Glomerular visceral epithelial cell (primary cell): ENCODE results near the gene E2F4.

Experiments
- DNase-seq: peaks from one replicate; pipeline ENCODE4 v3.0.0-alpha.2; 2016; ENCODE audit errors: extremely low spot score

E2F4 gene

GRCh38 chr16:67157892-67158635 is 33.9 kb upstream of the E2F4 start:
- no peak for DNase-seq

DNA sequence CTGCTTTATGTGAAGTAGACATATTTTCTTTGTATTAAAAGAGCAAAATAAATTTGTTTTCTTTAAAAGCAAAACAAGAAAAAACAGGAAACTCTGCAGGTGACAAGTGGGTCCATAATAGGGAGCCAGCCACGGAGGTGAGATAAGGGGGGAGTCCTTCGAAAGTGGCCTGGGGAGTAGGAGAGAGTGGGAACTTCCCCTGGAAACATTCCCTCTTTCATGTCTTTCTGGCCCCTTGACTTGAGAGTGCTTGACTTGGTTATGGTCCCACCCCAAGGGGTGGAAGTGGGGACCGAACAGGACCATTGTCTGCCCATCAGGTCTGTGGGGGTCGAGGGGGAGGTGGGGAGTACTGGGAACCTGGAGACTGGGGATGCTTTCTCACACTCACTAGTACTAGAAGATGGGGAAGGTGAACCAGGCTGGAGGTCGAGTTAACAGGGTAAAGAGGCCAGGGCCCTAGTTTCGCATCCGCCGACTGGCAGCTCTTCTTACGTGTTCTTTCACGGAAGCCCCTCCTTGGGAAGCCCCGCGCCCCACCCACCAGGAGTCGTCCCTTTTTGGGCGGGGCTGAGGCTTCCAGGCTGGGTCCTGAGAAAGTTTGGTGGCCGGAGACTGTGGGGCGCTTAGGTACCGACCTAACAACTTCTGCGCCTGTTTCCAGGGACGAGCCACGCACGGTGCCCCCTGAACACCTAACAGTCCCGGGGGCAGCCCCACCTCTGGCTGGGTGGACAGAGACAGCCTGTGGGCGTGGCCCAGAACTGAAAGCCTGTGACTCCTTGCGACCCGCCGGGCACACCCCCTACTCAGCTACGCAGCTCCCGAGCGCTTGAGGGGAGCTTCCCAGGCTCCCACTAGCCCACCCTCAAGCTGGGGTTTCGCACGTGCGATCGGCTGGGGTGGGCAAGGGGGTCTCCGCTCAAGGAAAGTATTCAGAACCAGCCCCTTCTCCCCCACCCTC is 33.0 kb upstream of the E2F4 start:
- peak; percentile 32 for DNase-seq

GRCh38 chr16:67161595-67162058 is 30.3 kb upstream of the E2F4 start:
- no peak for DNase-seq

GRCh38 chr16:67162506-67163163 is 29.3 kb upstream of the E2F4 start:
- DNase-seq = no peak

DNA sequence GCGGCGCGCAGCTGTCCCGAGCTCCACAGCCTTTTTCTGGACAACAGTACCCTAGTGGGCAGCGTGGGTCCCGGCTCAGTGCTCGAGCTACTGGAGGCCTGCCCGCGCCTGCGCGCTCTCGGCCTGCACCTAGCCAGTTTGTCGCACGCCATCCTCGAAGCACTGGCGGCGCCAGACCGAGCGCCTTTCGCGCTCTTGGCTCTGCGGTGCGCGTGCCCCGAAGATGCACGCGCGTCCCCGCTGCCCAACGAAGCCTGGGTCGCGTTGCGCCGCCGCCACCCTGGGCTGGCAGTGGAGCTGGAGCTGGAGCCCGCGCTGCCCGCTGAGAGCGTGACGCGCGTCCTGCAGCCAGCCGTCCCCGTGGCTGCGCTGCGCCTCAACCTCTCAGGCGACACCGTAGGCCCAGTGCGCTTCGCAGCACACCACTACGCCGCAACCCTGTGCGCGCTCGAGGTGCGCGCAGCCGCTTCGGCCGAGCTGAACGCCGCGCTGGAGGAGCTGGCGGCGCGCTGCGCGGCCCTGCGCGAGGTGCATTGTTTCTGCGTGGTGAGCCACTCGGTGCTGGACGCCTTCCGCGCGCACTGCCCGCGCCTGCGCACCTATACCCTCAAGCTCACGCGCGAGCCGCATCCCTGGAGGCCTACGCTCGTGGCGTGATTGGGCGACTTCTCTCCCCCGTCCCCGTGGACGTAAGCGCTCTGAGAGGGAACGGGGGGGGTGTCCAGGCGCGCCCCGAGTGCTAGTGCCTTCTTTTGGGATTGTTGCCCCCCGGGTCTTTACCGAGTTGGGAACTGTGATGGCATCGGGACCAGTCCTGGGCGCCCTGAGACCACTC is 28.6 kb upstream of the E2F4 start:
- DNase-seq = no peak

GRCh38 chr16:67163999-67164558 is 27.9 kb upstream of the E2F4 start:
- no peak for DNase-seq

DNA sequence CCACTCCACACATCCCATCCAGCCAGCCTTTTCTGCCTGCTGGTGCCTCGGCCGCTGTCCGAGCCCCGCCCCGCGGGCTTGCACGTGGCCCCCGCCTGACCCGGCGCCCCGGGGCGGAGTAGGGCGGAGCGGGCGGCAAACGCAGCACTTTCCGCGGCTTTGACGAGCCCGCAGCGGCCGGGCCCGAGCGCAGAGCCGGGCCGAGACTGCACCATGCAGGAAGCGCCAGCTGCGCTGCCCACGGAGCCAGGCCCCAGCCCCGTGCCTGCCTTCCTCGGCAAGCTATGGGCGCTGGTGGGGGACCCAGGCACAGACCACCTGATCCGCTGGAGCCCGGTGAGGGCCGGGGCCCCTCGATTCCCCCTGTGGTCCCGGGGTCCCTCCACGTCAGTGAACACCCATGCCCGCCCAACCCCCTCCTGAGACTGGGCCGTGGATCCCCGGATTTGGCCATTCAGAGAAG is 27.3 kb upstream of the E2F4 start, which contains the start of gene HSF4:
TSS of gene HSF4 (plus strand) at position 147 of the 463 bp plus-strand sequence. CDS start at position 214, 67 bp downstream.
- no peak for DNase-seq

DNA sequence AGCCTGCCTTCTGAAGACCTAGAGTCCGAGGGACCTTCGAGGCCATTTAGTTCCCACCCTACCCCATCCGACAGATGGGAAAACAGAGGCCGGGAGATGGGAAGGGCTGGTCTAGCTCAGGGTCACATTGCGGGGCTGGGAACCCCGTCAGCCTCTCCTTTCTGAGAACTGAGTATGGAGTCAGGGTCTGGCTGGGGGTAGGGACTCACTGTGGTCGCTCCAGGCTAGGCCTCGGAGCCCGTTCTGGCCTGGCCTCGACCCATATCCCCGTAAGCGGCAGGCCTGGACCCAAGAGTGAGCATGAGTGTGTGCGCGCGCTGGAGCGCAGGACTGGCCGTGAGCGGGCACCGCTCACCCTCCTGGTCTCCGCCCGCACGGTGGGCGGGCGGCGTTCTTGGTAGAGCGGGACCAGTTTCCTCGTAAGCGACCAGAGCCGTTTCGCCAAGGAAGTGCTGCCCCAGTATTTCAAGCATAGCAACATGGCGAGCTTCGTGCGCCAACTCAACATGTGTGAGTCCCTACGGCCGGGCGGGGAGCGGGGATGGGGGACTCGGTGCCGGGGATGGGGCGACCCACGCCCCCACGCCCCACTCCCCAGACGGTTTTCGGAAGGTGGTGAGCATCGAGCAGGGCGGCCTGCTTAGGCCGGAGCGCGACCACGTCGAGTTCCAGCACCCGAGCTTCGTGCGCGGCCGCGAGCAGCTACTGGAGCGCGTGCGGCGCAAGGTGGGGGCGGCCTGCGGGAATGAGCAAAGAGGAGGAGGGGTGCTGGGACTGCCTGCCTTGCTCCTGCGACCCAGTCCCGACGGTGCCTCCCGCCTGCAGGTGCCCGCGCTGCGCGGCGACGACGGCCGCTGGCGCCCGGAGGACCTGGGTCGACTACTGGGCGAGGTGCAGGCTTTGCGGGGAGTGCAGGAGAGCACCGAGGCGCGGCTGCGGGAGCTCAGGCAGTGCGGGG is 26.6 kb upstream of the E2F4 start:
- DNase-seq = no peak

GRCh38 chr16:67166110-67166547 is 25.8 kb upstream of the E2F4 start:
- DNase-seq = no peak

DNA sequence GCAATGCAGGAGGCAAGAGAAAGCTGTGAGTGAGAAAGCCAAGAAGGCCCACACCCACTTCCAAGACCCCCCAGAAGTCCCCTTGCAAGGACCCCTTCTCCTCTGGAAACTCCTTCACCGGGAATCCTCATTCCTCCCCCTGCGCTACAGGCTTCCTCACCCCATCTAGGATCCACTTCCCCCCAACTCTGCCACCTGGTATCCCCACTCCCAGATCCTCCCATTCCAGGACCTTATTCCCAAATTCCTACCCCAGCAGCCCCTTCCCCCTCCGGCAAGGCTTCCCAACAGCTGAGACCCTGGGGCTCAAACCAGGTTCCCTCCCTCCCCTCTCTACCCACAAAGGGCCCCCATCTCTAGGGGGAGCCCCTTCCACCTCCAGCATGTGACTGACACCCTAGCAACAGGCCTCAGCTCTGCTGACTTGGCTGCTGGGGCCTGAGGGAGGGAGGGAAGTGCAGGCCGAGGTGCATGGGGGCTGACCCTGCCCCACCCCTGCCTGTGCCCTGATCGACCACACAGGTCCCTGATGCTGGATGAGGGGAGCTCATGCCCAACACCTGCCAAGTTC is 25.3 kb upstream of the E2F4 start:
- no peak for DNase-seq

- no peak for DNase-seq
Measured at GRCh38 chr16:67167588-67167987, 24.4 kb upstream of the E2F4 start.

DNA sequence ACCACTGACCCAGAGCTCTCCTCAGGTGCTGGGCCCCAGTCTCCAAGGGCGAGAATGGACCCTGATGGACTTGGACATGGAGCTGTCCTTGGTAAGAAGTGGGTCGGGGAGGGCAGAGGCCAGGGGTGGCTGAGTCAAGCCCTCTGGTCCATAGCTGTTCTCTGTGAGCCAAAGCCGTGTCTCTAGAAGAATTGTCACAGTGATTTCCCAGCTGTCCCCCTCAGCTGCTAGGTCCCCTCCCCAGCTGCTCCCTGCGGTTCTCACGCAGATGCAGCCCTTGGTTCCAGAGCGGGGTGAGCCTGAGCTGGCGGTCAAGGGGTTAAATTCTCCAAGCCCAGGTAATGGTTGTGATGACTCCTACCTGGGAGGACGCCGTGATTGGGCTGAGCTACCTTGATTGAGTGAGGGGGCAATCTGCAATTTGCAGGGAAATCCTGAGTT is 22.9 kb upstream of the E2F4 start:
- DNase-seq = no peak

DNA sequence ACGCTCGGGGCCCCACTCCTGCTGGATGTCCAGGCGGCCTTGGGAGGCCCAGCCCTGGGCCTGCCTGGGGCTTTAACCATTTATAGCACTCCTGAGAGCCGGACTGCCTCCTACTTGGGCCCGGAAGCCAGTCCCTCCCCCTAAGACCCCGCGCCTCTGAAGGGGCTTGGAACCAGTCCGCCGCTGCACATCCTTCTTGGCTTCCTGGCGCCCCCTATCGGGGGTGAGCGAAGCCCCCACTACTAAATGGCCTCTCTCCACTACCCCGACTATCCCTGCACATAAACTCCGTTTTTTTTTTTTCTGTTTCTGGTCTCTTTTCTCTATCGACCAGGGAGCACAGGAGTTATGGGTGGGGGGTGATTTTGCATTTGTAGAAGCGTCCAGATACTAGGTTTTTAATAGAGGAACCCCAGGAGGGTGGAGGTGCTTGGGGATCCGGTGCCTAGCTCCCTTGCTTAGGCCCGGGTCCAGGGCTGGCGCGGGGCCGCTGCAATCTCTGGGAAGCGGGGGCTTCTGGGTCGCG is 22.2 kb upstream of the E2F4 start:
- no peak for DNase-seq

DNA sequence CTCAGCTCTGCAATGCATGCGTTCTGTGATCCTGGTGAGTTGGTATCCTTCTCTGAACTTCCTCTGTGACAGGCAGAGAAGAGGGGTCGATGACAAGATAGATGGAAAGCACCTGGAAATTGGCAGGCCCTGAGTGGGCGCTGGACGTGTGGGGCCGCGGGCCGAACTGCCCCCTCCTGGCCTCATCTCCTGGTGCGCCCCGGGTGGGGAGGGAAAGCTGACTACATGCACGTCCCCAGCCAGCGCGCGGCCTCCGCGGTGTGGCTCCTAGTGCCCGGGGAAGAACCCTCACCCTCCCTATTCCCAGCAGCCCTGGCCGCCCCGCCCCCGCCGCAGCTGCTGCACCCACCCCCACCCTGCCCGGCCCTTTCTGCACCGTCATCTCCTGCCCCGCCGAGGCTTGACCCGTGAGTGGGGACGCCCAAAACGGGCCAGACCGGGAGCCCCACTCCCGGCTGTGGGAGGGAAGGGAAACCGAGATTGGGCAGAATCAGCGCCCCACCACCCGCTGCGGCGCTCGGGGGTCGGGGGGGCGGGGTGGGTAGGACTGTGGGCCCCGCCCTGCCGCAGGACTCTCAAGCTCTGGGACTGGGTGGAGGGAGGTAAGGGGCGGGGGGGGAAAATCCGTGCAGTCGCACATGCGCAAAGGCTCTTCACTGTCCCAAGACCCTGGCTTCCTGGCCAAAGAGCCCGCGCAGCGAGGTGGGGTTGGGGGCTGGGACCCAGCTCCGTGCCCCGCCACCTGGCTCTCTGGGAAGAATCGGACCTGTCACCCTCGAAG is 21.6 kb upstream of the E2F4 start, which contains the start of gene NOL3:
TSS of gene NOL3 (plus strand) at position 371 of the 781 bp plus-strand sequence.
- DNase-seq = peak; percentile 84

- DNase-seq = no peak
Measured at GRCh38 chr16:67170949-67171649, 20.9 kb upstream of the E2F4 start.

DNA sequence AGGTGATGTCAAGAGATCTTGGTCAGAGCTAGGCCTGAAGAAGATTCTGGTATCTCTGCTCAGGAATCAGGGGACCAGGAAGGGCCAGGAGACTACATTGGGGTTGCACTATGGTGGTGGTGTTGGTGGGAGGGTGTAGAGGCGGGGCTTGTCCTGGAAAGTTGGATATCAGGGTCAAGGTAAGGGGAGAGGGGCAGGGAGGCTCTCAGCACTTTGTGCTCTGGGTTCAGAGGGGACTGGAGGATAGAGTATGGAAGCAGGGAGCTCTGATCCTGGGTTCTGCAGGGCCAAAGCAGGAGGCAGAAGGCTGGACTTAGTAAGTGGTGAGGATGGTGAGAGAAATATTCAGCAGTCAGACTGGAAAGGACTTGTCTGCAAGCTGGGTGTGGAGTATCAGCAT is 18.6 kb upstream of the E2F4 start:
- DNase-seq = no peak
